Stomach (tissue), 4 donors: ENCODE measurements around the gene RNF213.

Source experiments
- EP300 ChIP-seq: sonication (generic); formaldehyde crosslinking; IDR thresholded peaks from one replicate; pipeline ENCODE4 v1.6.1; 2017; ENCODE audit warnings: antibody characterized with exemption
- TF ChIP-seq, protein P1 (sequence below), 7 experiments: fragments of 450-650 bp in 4 of 7; fragments of 200-600 bp in 3 of 7; sonication (generic) in 3 of 7; IDR thresholded peaks; one replicate each; pipeline ENCODE4 v1.5.1; 2016 to 2019; ENCODE audit warnings: antibody characterized with exemption in 7 of 7, control low read depth in 2 of 7, mild to moderate bottlenecking in 1 of 7

DNA sequence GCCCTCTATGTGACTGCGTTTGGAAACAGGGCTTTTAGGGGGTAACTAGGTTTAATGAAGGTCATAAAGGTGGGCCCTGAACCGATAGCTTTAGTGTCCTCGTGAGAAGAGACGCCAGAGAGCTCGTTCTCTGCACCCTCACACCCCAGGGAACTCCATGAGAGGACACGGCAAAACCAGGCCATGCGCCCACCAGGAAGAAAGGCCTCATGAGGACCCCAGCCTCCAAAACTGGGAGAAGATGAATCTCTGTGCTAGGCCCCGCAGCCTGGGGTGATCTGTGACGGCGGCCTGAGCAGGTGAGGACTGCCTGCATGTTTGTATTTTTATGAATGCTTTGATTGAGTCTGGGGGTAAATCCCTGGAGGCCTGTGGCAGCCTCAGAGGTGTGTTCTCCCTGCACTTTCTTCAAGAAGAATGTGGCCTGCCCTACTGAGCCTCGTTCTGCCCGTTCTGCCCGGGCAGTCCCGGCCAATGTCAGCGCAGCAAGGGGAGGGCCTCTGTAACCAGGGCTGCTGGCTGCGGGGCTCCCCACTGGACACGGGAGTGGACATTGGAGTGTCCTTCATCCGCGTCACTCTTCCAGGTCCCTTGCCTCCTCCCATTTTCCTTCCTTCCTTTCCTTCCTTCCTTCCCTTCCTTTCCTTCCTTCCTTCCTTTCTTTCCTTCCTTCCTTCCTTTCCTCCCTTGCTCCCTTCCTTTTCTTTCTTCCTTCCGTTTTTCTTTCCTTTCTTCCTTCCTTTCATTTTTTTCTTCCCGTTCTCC is 6.8 kb upstream of the RNF213 start:
- TF ChIP-seq, protein P1, sequence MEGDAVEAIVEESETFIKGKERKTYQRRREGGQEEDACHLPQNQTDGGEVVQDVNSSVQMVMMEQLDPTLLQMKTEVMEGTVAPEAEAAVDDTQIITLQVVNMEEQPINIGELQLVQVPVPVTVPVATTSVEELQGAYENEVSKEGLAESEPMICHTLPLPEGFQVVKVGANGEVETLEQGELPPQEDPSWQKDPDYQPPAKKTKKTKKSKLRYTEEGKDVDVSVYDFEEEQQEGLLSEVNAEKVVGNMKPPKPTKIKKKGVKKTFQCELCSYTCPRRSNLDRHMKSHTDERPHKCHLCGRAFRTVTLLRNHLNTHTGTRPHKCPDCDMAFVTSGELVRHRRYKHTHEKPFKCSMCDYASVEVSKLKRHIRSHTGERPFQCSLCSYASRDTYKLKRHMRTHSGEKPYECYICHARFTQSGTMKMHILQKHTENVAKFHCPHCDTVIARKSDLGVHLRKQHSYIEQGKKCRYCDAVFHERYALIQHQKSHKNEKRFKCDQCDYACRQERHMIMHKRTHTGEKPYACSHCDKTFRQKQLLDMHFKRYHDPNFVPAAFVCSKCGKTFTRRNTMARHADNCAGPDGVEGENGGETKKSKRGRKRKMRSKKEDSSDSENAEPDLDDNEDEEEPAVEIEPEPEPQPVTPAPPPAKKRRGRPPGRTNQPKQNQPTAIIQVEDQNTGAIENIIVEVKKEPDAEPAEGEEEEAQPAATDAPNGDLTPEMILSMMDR (IDR thresholded peaks at IDR 0.05), result no peak
- no peak for TF ChIP-seq EP300
